TTC549 (cell line): ENCODE measurements around the gene GABARAPL1.
A peak's percentile ranks its signal among the peaks of the same experiment; 100 is the strongest.
"Not testable (repeated sequence)": the region's sequence is repeated elsewhere in the genome, so short reads cannot be mapped to it uniquely, and the experiment has no call there.

Experiments used
- FAIRE-seq: peaks from 2 replicates; lab custom pipeline; 2012; peaks lifted over from hg19 to GRCh38; lab: Jason Lieb, UNC

GABARAPL1 gene

DNA sequence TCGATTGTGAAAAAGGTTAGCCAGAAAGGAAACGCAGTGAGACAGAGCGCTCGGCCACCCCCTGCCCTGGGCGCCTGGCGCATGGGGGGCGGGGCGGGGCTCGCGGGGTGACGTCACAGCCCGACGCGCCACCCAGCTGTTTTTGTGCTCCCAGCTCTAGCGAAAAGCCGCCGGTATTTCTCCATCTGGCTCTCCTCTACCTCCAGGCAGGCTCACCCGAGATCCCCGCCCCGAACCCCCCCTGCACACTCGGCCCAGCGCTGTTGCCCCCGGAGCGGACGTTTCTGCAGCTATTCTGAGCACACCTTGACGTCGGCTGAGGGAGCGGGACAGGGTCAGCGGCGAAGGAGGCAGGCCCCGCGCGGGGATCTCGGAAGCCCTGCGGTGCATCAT is at the start of gene GABARAPL1:
Gene GABARAPL1 (plus strand): TSS at position 139 of the 393 bp plus-strand sequence. CDS start 253 bp downstream, at position 392.
- no peak for FAIRE-seq

DNA sequence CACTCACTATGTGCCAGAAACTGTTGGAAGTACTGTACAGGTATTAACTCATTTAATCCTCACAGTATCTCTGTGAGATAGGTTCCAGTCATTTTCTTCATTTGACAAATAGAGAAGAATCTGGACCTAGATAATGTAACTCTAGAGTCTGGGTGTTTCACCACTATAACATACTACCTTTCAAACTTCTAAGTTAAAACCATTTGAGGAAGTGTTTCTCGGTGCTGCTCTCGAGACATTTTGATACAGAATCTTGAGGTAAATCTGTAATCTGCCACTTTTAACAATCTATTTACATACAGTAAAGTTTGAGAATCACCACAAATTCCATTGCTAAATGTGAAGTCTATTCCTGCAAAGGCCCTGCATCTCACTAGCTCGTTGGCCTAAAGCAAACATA is 49.6 kb upstream of the GABARAPL1 start:
- FAIRE-seq: no peak

- FAIRE-seq: no peak
Observed at GRCh38 chr12:10165421-10165820, 47.3 kb upstream of the GABARAPL1 start.

- peak; percentile 80 for FAIRE-seq
Observed at GRCh38 chr12:10167599-10167998, 45.1 kb upstream of the GABARAPL1 start.

- peak; percentile 95 for FAIRE-seq
Observed at GRCh38 chr12:10169104-10169503, 43.6 kb upstream of the GABARAPL1 start.

- FAIRE-seq: peak; percentile 77
Observed at GRCh38 chr12:10170216-10170615, 42.5 kb upstream of the GABARAPL1 start.

- FAIRE-seq: peak; percentile 75
Observed at GRCh38 chr12:10171973-10172728, 40.5 kb upstream of the GABARAPL1 start, which contains the start of gene OLR1. Gene OLR1 (minus strand): TSS chr12:10172132. CDS start chr12:10172077, 55 bp downstream.

DNA sequence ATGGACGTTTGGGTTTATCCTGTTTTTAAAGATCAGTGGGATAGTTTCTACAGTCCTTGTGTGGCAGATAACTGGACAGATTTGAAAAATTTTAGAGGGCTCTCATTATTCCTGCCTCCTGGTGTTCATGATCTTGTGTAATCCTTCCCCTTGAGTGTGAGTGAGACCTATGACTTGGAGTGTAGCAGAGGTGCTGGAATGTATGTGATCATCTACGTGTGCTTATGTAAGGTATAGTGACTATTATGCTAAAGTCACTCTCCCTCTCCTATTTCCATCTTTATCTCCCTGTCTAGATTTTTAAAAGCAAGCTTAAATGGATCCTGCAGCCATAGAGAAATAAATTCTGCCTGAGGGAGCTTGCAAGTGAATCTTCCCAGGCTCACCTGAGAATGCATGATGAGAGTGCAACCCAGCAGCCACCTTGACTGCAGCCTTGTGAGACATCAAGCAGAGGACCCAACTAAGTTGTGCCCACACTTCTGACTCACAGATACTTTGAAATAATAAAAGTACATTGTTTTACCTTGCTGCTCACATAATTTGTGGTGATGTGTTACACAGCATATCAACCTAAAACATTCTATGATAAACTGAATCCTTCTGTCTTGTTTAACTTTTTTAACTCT is 37.6 kb upstream of the GABARAPL1 start:
- no peak for FAIRE-seq

- FAIRE-seq: no peak
Observed at GRCh38 chr12:10175846-10176636, 36.6 kb upstream of the GABARAPL1 start.

- no peak for FAIRE-seq
Observed at GRCh38 chr12:10178821-10179220, 33.9 kb upstream of the GABARAPL1 start, which contains the start of gene TMEM52B. Gene TMEM52B (plus strand): TSS chr12:10179032. CDS start chr12:10179575, 543 bp downstream.

GRCh38 chr12:10179776-10180181 is 32.9 kb upstream of the GABARAPL1 start:
- FAIRE-seq: peak; percentile 58

DNA sequence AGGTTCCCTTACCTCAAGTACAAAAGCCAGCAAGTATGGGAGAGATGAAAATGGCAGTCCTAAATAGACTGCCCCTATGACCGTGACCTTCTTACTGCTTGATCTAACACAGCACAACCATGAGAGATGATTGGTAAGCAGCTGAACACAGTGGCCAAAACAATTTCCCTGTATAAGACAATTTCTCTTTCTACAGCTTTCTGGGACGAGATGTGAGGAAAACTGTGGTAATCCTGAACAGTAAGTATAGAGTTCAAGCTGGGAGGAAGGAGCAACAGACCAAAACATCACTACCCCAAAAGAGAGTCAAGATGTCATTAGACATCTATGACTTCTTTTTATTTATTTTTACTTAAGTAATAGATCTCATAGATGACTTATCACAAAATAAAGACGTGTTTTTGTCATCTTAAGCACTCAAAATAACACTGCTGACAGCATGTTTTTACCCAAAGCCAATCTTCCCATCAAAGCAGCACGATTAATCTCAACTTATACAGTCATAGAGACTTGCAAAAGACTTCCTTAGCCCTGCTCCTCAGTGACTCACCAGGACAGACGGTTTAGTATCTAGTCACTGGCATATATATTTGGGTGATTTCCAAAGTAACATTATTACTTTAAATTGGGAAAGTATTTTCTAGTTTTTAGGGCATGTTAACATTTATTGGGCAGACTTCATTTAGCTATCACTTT is 30.2 kb upstream of the GABARAPL1 start:
- FAIRE-seq: peak; percentile 75

DNA sequence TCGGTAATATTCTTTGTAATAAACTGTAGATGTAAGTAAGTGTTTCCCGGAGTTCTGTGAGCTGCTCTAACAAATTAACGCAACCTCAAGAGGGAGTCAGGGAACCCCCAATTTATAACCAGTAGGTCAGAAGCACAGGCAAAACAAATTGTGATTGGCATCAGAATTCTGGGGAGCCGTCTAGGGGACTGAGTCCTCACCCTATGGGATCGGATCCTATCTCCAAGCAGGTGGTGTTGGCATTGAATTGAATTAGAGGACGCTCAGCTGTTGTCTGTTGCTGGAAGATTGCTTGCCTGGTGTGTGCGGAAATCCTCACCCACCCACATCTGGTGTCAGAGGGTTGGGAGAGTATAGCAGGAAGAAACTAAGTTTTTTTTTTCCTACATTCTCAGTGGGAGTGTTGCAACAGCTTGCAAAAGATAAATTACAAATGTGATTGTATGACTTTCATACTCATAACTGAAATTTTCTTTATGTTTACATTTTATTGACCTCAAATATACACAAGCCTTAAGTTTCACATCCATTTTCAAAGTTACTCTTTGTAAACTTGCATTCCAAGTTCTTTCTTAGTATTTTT is 28.3 kb upstream of the GABARAPL1 start:
- no peak for FAIRE-seq

DNA sequence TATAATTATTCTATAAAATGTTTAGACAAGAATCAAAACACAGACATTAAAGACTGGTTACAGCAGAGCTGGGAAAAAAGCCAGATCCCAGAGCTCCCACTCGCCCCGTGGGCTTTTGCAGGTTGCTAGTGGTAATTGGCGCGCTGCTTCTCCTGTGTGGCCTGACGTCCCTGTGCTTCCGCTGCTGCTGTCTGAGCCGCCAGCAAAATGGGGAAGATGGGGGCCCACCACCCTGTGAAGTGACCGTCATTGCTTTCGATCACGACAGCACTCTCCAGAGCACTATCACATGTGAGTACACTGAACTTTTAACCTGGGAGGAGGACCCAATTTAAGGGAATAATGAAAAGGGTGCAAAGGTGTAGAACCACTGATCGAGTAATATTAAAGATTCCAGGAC is 26.4 kb upstream of the GABARAPL1 start:
- no peak for FAIRE-seq

DNA sequence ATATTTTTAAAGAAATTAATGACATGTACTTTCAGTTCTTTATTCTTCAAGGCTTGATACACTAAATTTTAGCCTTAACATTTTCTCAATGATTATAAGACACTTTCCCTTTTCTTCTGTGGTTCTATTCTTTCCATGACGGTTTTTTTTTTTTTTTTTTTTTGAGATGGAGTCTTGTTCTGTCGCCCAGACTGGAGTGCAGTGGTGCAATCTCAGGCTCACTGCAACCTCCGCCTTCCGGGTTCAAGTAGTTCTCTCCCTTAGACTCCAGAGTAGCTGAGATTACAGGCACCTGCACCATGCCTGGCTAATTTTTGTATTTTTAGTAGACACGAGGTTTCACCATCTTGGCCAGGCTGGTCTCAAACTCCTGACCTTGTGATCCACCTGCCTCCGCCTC is 25.7 kb upstream of the GABARAPL1 start:
- not testable (repeated sequence) for FAIRE-seq

DNA sequence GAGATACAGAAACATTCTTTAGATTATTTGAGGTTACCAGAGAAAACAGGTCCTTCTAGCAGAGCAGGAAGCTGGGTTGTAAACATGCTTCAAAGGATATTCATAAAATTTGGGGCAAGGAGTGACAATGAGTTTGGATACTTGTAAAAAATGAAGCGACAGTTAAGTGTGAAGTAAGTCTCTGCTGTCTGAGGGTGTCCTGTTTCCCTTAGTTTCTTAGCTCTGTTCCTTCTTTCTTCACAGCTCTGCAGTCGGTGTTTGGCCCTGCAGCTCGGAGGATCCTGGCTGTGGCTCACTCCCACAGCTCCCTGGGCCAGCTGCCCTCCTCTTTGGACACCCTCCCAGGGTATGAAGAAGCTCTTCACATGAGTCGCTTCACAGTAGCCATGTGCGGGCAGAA is 23.0 kb upstream of the GABARAPL1 start:
- no peak for FAIRE-seq

GRCh38 chr12:10190558-10191388 is 21.9 kb upstream of the GABARAPL1 start:
- FAIRE-seq: peak; percentile 78

GRCh38 chr12:10191865-10192264 is 20.8 kb upstream of the GABARAPL1 start:
- no peak for FAIRE-seq

GRCh38 chr12:10194160-10194670 is 18.5 kb upstream of the GABARAPL1 start:
- no peak for FAIRE-seq

DNA sequence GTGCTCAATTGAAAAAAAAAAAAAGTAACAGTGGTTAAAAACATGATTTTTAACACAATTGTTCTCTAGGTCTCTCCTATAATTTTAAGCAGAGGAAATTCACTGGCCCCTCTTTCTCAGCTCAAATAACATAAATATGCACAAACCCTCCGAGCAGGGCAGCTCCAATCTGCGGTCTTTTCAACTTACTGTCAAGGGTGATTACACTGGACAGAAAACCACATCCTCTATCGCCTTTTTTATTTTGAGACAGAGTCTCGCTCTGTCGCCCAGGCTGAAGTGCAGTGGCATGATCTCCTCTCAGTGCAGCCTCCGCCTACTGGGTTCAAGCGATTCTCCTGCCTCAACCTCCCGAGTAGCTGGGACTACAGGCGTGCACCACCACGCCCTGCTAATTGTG is 16.5 kb upstream of the GABARAPL1 start:
- FAIRE-seq: no peak

DNA sequence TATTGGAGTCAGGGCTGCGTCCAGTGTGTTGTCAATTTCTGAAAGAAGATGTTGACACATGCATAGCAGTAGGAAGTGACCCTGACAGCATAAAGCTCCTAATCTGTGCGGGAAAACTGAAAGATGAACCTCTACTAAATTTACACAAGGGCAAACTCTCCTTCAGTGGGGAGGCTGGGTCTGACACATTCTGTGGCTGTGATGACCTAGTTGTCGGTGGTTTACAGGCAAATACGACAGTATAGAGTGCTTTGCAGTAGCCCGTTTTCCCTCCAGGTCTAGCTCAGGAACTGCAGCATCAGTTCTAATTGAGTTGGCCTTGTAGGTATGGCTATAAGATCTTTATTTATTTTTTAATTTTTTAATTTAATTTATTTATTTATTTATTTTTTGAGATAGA is 14.8 kb upstream of the GABARAPL1 start:
- FAIRE-seq: no peak
